CD4-positive, CD25-positive, alpha-beta regulatory T cell (primary cell): ENCODE results near the gene IGFN1. TPM values are rescaled to one million over a fixed set of nuclear protein-coding genes. Genes with fewer than 3 reads are reported as not detected.

ENCODE experiments used
- ATAC-seq, 2 donors: fragments of 150-1000 bp; cut with Tn5 transposase; one replicate each; pipeline ENCODE4 v1.10.0; 2021; ENCODE audit warnings: low read depth in 2 of 2, moderate number of reproducible peaks in 2 of 2, moderate library complexity in 1 of 2
- DNase-seq, 3 donors: peaks; one replicate each; pipeline versions ENCODE4 v3.0.0 to v3.0.0-alpha.2; 2012 to 2022; ENCODE audit warnings: mixed read lengths in 1 of 3
- H3K27ac ChIP-seq: one replicate; pipeline ENCODE4 v1.7.0; 2013; ENCODE audit warnings: mild to moderate bottlenecking, low read length; ENCODE audit not compliant: insufficient read depth, poor library complexity, severe bottlenecking
- H3K27me3 ChIP-seq: one replicate; pipeline ENCODE4 v1.7.0; 2013; ENCODE audit warnings: low read length; ENCODE audit not compliant: control insufficient read depth, insufficient read depth
- H3K36me3 ChIP-seq: one replicate; pipeline ENCODE4 v1.7.0; 2013; ENCODE audit warnings: mild to moderate bottlenecking, low read length, moderate library complexity; ENCODE audit not compliant: control insufficient read depth, insufficient read depth
- H3K4me1 ChIP-seq: 2 replicates; pipeline ENCODE4 v1.7.0; 2013; ENCODE audit warnings: mild to moderate bottlenecking, low read length; ENCODE audit not compliant: insufficient read depth, control insufficient read depth, poor library complexity, severe bottlenecking
- H3K4me3 ChIP-seq: one replicate; pipeline ENCODE4 v1.7.0; 2013; ENCODE audit warnings: low read depth, mild to moderate bottlenecking, low read length, moderate library complexity
- H3K9me3 ChIP-seq, 2 experiments: 1 replicate in 1 of 2; 2 replicates in 1 of 2; pipeline ENCODE4 v1.7.0; 2013; ENCODE audit warnings: low read length in 2 of 2, mild to moderate bottlenecking in 1 of 2, moderate library complexity in 1 of 2; ENCODE audit not compliant: control insufficient read depth in 2 of 2
- H3K27ac Mint-ChIP-seq, 3 donors: one replicate each; pipeline ENCODE4 v1.8.0; 2020 to 2022; ENCODE audit warnings: mild to moderate bottlenecking in 3 of 3, mixed read lengths in 3 of 3, moderate library complexity in 2 of 3
- H3K27me3 Mint-ChIP-seq: one replicate; pipeline ENCODE4 v1.8.0; 2022; ENCODE audit warnings: mild to moderate bottlenecking, mixed read lengths
- H3K36me3 Mint-ChIP-seq: one replicate; pipeline ENCODE4 v1.8.0; 2020; ENCODE audit warnings: mixed read lengths
- H3K4me1 Mint-ChIP-seq, 4 donors: one replicate each; pipeline ENCODE4 v1.8.0; 2020 to 2022; ENCODE audit warnings: mixed read lengths in 4 of 4, mild to moderate bottlenecking in 1 of 4
- H3K4me3 Mint-ChIP-seq, 4 donors: one replicate each; pipeline ENCODE4 v1.8.0; 2020 to 2022; ENCODE audit warnings: mild to moderate bottlenecking in 4 of 4, mixed read lengths in 4 of 4, moderate library complexity in 3 of 4
- H3K9me3 Mint-ChIP-seq, 7 donors: one replicate each; pipeline ENCODE4 v1.8.0; 2020 to 2022; ENCODE audit warnings: mixed read lengths in 7 of 7, mild to moderate bottlenecking in 3 of 7, moderate library complexity in 2 of 7
- polyA plus RNA-seq, 4 donors: library from polyadenylated mRNA; unstranded; fragments of 300-500 nt; fragmentation: Illumina TruSeq; gene quantifications; one replicate each; pipeline ENCODE4 v1.2.3, GENCODE V29; 2021
- total RNA-seq: library from RNA; stranded (reverse); gene quantifications from one replicate; pipeline ENCODE4 v1.2.3, GENCODE V29; 2022

IGFN1 gene
- total and polyA plus RNA-seq, 5 donors from 2014 or later: not detected

GRCh38 chr1:201167041-201167991, 23.3 kb upstream of the IGFN1 start:
- H3K4me1 Mint-ChIP-seq: peaks cover 0 to 13% (median 2%) of the 10 kb centered on the region in 4 donors
- H3K9me3 Mint-ChIP-seq: peaks cover 0 to 2% (median 0%) of the 10 kb centered on the region in 7 donors
- DNase-seq (no peak), ATAC-seq (no peak)
- H3K27me3 ChIP-seq: peaks cover 13% of the 10 kb centered on the region
- H3K36me3 ChIP-seq: no peaks in the 10 kb centered on the region
- H3K4me1 ChIP-seq: peaks cover 16% of the 10 kb centered on the region
- H3K9me3 ChIP-seq: no peaks in the 10 kb centered on the region
- H3K4me3 Mint-ChIP-seq: no peak overlapping the region
- no peaks in the 10 kb centered on the region for H3K36me3 Mint-ChIP-seq
- no peak overlapping the region for H3K4me3 ChIP-seq
- no peak overlapping the region for H3K27ac Mint-ChIP-seq
- H3K27ac ChIP-seq: no peak overlapping the region
- H3K27me3 Mint-ChIP-seq: peaks cover 42% of the 10 kb centered on the region

GRCh38 chr1:201169203-201169602, 21.4 kb upstream of the IGFN1 start:
- ATAC-seq: no peak
- no peaks in the 10 kb centered on the region for H3K9me3 ChIP-seq
- H3K4me3 Mint-ChIP-seq: peak overlapping the region in 1 of 4 donors; percentile 39

GRCh38 chr1:201169971-201170532, 20.6 kb upstream of the IGFN1 start:
- DNase-seq (no peak), ATAC-seq (no peak)
- peaks cover 18% of the 10 kb centered on the region for H3K27me3 ChIP-seq
- H3K9me3 ChIP-seq: no peaks in the 10 kb centered on the region
- Mint-ChIP-seq H3K27ac (peak overlapping the region in 2 of 3 donors; percentile 20 to 59), H3K4me3 (peak overlapping the region; percentile 86 to 91 (median 90)), H3K27me3 (peaks cover 23% of the 10 kb centered on the region), H3K4me1 (peaks cover 0 to 13% (median 6%) of the 10 kb centered on the region in 4 donors), H3K9me3 (peaks cover 0 to 2% (median 0%) of the 10 kb centered on the region in 7 donors), H3K36me3 (peaks cover 3% of the 10 kb centered on the region)
- H3K36me3 ChIP-seq: no peaks in the 10 kb centered on the region
- no peak overlapping the region for H3K27ac ChIP-seq
- H3K4me1 ChIP-seq: peaks cover 16% of the 10 kb centered on the region
- no peak overlapping the region for H3K4me3 ChIP-seq

More at GRCh38 chr1:201169203-201169602, 21.4 kb upstream of the IGFN1 start:
- DNase-seq: no peak
- H3K27me3 ChIP-seq: peaks cover 18% of the 10 kb centered on the region
- H3K4me1 ChIP-seq: peaks cover 16% of the 10 kb centered on the region
- H3K4me1 Mint-ChIP-seq: peaks cover 0 to 13% (median 6%) of the 10 kb centered on the region in 4 donors
- no peak overlapping the region for H3K27ac ChIP-seq
- H3K36me3 Mint-ChIP-seq: peaks cover 3% of the 10 kb centered on the region
- H3K4me3 ChIP-seq: no peak overlapping the region
- peaks cover 29% of the 10 kb centered on the region for H3K27me3 Mint-ChIP-seq
- no peaks in the 10 kb centered on the region for H3K36me3 ChIP-seq
- H3K9me3 Mint-ChIP-seq: peaks cover 0 to 2% (median 0%) of the 10 kb centered on the region in 7 donors
- H3K27ac Mint-ChIP-seq: peak overlapping the region in 1 of 3 donors; percentile 50

- peak overlapping the region; percentile 20 to 80 (median 75) for H3K27ac Mint-ChIP-seq
- Histone ChIP-seq H3K9me3 (no peaks in the 10 kb centered on the region), H3K27me3 (peaks cover 18% of the 10 kb centered on the region), H3K27ac (no peak overlapping the region), H3K4me1 (peaks cover 16% of the 10 kb centered on the region), H3K36me3 (no peaks in the 10 kb centered on the region), H3K4me3 (no peak overlapping the region)
- H3K4me1 Mint-ChIP-seq: peaks cover 0 to 13% (median 6%) of the 10 kb centered on the region in 4 donors
- peaks cover 3% of the 10 kb centered on the region for H3K36me3 Mint-ChIP-seq
- H3K27me3 Mint-ChIP-seq: peaks cover 23% of the 10 kb centered on the region
- peak; percentile 47 to 73 (median 61) for DNase-seq
- peaks cover 0 to 2% (median 0%) of the 10 kb centered on the region in 7 donors for H3K9me3 Mint-ChIP-seq
- peak; percentile 83 to 84 for ATAC-seq
- H3K4me3 Mint-ChIP-seq: peak overlapping the region; percentile 86 to 91 (median 90)
Measured at GRCh38 chr1:201170533-201171062, 20.0 kb upstream of the IGFN1 start.

GRCh38 chr1:201171063-201172036, 19.3 kb upstream of the IGFN1 start:
- Histone ChIP-seq H3K4me3 (peak overlapping the region; percentile 75), H3K27me3 (peaks cover 16% of the 10 kb centered on the region), H3K9me3 (no peaks in the 10 kb centered on the region), H3K4me1 (peaks cover 16% of the 10 kb centered on the region), H3K27ac (no peak overlapping the region), H3K36me3 (no peaks in the 10 kb centered on the region)
- peaks cover 21% of the 10 kb centered on the region for H3K27me3 Mint-ChIP-seq
- no peaks in the 10 kb centered on the region for H3K9me3 Mint-ChIP-seq
- peaks cover 3% of the 10 kb centered on the region for H3K36me3 Mint-ChIP-seq
- H3K4me3 Mint-ChIP-seq: peak overlapping the region; percentile 86 to 91 (median 90)
- H3K27ac Mint-ChIP-seq: peak overlapping the region in 2 of 3 donors; percentile 76 to 80
- DNase-seq (peak; percentile 21 to 24 (median 23)), ATAC-seq (peak; percentile 4 to 18)
- H3K4me1 Mint-ChIP-seq: peaks cover 0 to 13% (median 6%) of the 10 kb centered on the region in 4 donors

- Histone ChIP-seq H3K27ac (no peak overlapping the region), H3K36me3 (no peaks in the 10 kb centered on the region), H3K4me3 (no peak overlapping the region), H3K4me1 (peaks cover 16% of the 10 kb centered on the region), H3K9me3 (no peaks in the 10 kb centered on the region), H3K27me3 (peaks cover 16% of the 10 kb centered on the region)
- Mint-ChIP-seq H3K9me3 (peaks cover 0 to 2% (median 0%) of the 10 kb centered on the region in 7 donors), H3K27ac (peak overlapping the region in 1 of 3 donors; percentile 76), H3K4me3 (peak overlapping the region in 3 of 4 donors; percentile 83 to 90 (median 86)), H3K27me3 (peaks cover 11% of the 10 kb centered on the region), H3K36me3 (peaks cover 3% of the 10 kb centered on the region), H3K4me1 (peaks cover 0 to 13% (median 6%) of the 10 kb centered on the region in 4 donors)
- DNase-seq (no peak), ATAC-seq (no peak)
Measured at GRCh38 chr1:201172326-201172725, 18.3 kb upstream of the IGFN1 start.
